Stimulated activated CD8-positive, alpha-beta memory T cell treated with anti-CD3 and anti-CD28 coated beads, Interleukin-12 subunit alpha, Interleukin-12 subunit beta, amount 100 ng/mL, for 24 hours (primary cell): Measurements from ENCODE around the gene ZC3H7B.
"Not testable (repeated sequence)": the region's sequence is repeated elsewhere in the genome, so short reads cannot be mapped to it uniquely, and the experiment has no call there.

ENCODE experiments used
- DNase-seq: peaks from one replicate; pipeline ENCODE4 v3.0.0-alpha.2; 2020; ENCODE audit errors: extremely low read depth

Gene ZC3H7B

DNA sequence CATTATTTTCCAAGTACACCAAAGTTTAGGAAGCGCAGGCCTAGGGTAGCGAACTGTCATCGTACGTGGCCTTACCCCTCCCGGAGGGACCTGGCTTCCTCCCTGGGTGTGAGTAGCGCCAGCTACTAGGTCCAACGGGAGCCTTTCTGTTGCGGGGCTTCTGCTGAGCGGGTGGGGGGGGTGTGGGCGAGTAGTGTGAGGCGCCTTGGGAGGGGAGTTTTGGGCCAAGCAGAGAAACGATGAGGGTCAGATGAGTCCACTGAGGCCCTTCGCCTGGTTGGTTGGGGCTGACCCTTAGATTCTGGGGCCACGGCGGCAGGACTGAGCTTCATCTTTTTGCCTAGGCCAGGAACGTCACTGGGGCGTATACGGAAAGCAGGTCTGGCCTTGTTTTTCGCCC is 81.3 kb downstream of the ZC3H7B start:
- no peak for DNase-seq

DNA sequence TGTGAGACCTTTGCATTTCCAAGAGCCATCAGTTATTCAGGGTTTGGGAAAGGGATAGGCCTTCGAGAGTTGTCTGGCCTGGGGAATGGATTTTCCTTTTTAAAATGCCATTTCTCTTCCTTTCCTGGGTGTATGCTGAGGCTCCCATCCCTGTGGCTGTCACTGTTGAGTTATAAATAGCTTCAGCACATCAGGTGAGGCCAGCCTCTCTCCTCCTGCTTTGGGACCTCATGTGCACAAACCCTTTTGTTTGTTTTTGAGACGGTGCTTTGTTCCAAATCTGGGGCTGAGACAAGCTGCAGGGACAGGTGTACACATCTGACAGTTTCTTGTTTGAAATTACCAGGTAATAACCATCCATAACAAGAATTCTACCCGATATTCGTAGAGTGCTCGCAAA is 81.8 kb downstream of the ZC3H7B start:
- DNase-seq, result no peak

DNA sequence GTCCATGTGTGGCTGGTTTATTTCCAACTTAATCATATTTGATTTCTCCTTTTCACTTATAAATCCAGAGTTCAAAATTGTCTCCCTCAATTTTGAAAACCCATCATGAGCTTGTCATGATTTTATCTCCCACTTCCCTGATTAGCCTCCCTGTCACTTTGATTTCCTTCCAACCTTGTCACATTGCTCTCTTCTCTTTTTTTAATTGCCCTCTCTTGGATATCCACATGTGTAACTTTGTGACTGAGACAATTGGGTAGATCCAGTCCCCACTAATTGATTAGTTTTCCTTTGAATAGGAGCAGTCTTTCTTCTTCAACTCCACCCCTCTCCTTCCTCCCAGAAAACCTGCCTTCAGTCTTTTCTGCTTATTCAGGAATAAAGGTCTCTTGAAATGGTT is 82.8 kb downstream of the ZC3H7B start:
- no peak for DNase-seq

DNA sequence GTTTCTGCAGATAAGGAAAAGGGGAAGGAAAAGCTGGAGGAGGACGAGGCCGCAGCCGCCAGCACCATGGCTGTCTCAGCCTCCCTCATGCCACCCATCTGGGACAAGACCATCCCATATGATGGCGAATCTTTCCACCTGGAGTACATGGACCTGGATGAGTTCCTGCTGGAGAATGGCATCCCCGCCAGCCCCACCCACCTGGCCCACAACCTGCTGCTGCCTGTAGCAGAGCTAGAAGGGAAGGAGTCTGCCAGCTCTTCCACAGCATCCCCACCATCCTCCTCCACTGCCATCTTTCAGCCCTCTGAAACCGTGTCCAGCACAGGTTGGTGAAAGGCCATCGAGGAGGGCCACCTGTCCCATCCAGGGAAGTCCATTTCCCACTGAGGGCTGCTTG is 86.0 kb downstream of the ZC3H7B start:
- no peak for DNase-seq

DNA sequence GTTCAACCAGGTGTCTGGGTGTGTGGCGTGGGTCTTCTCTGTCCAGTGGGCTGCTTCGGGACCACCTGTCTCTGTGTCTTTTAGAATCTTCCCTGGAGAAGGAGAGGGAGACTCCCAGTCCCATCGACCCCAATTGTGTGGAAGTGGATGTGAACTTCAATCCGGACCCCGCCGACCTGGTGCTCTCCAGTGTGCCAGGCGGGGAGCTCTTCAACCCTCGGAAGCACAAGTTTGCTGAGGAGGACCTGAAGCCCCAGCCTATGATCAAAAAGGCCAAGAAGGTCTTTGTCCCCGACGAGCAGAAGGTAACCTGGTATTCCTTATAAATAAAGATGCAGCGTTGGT is 92.7 kb downstream of the ZC3H7B start:
- no peak for DNase-seq

DNA sequence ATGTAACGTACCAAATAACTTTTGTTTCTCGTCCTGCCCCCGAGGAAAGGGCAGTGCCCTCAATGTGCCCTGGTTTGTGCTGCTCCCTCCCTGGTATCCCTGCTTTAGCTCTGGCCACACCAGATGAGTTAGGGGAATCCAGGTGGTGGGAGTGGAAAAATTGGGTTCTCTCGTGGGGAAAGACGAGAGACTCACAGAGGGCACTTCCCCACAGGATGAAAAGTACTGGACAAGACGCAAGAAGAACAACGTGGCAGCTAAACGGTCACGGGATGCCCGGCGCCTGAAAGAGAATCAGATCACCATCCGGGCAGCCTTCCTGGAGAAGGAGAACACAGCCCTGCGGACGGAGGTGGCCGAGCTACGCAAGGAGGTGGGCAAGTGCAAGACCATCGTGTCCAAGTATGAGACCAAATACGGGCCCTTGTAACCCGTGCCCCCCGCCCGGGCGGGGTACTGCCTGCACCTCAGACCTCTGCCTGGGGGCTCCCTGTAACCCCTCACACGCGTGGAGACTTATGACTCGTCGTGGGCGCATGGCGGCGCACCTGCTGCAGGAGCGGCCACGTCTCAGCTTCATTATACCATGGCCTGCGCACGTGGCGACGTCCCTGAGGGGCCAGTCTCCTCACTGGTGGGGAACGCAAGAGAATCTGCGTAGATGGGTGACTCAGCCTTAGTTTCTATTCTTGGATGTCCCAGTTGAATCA is 94.4 kb downstream of the ZC3H7B start:
- DNase-seq, result no peak

DNA sequence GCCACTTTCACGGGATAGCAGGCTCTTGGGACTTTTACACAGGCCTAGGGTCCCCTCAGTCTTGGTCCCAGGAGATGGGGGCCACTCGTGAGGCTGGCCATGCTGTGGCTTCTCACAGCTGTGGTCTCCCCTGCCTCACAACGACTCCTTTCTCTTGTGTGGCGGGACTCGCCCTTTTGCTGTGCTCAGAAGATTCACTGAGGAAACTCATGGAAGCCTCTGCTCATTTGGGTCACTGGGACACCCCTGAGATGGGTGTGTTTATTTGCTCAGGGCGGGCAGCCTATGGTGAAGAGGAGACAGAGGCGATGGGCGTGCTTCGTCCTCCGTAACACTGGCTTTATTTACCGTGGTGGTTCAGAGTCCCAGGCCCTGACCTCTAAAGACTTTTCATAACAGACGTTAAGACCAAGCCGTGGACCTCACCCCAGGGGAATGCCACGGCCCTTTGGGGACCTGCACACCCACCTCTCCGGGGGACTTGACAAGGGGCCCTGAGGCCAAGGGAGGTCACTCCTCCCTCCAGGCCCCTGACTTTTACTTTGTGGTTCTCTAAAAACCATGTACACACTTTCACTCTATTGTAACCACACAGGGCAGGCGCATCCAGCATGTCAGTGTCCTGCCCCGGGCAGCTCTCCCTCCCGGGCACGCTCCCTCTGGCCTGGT is 96.0 kb downstream of the ZC3H7B start:
- no peak for DNase-seq

DNA sequence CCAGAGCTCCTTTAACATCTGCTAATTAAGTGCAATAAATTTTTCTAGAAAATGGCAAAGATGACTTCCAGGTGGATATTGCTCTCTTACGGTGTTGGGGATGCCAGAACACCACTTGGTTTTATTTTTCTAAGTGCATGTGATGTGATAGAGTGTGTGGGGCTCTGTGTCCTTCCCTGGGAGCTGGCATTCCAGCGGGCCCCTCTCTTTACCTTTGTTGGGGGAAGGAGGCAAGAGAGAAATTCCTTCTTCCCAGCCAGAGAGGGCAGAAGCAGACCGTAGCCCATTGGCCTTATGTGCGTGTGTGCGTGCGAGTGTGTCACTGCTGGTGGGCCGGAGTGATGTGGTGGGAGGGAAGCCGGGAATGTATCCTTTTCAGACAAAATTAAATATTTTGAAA is 97.6 kb downstream of the ZC3H7B start:
- no peak for DNase-seq

DNA sequence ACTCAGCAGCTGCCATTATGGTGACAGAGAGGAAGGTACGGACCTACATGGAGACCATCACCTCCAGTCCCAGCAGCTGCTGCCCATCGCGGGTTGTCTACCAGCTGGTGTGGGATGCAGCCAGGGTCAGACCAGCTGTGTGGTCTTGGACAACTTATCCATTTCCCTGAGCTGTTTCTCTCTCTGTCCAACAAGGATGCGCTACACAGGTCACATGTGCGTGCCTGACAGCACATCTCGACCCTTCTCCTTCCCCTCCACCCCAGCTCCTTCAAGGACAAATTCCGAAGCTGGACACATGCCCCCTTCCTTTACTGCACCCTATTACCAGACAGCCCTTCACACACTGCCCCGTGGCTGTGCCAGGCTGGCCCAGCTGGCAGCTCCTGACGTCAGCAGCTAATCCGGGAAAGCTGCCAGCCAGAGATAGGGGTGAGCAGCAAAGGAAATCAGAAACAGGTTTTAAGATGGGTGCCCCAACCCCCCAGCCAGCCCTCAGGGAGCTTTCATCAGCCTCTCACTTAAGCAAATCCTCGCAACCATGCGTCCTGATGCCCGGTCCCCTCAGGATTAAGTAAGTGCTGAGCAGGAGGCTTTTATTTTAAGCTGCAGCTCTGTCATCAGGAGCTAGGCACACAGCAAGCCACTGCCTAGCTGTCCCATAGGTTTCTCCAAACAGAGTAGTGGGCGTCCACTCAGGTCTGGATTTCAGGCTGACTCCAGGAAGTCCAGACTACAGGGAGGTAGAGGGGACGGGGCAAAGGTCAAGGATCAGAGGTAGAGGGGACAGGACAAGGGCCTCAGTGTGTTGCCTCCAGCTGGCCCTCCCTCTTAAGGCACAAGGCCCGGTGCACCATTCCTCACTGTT is 100.7 kb downstream of the ZC3H7B start:
- DNase-seq, result no peak

DNA sequence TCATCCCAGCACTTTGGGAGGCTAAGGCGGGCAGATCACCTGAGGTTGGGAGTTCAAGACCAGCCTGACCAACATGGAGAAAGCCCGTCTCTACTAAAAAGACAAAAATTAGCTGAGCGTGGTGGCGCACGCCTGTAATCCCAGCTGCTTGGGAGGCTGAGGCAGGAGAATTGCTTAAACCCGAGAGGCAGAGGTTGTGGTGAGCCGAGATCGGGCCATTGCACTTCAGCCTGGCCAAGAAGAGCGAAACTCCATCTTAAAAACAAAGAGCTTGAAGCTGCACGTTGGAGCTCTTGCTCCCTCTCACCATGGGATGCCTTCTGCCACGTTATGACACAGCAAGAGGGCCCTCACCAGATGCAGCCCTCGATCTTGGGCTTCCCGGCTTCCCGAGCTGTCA is 101.5 kb downstream of the ZC3H7B start:
- DNase-seq, result not testable (repeated sequence)

DNA sequence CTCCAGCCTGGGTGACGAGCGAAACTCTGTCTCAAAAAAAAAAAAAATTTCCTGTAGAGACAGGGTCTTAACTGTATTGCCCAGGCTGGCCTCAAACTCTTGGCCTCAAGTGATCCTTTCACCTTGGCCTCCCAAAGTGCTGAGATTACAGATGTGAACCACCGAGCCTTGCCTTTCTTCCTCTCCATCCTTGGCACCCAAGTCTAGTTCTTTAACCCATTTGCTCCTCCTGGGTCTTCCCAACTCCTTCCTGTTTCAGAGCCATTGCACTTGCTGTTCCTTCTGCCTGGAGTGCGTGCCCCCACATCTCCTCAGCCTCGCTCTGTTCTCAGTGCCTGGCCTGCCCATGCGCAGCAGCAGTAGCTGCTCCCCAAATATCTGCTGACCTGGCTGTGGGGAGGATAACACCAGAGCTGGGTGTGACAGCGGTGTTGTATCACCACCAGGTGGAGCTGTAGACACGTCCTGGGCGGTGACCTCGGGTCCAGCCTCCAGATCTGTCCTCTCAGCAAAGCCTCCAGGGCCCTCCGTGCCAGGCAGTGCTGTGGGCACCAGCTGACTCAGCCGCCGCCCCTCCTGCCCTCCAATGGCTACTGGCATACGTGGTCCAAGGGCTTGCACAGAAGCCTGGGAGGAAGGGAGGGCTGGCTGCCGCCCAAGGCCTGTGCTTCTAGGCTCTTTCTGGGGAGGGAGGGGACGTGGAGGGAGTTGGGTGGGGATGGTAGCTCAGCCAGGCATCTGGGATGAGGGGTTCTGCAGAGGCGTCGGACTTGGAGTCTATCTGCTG is 102.4 kb downstream of the ZC3H7B start:
- peak; percentile 54 for DNase-seq

DNA sequence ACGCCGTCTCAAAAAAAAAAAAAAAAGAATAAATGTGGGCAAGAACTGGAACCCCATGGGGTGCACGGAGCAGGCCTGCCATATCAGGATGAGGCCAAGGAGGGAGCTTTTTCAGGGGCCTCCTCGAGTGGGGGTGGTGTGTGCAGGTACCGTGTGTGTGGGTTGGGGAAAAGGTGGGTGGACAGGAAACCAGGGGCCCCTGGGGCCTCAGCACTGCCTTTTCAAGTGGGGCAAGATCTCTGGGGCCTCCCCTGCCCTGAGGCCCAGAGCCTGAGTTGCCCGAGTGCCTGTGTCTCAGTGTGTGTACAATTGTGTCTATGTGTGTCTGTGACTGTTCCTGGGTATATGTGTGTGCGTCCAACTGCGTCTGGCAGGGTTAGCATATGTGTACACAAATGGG is 104.3 kb downstream of the ZC3H7B start:
- DNase-seq, result no peak

DNA sequence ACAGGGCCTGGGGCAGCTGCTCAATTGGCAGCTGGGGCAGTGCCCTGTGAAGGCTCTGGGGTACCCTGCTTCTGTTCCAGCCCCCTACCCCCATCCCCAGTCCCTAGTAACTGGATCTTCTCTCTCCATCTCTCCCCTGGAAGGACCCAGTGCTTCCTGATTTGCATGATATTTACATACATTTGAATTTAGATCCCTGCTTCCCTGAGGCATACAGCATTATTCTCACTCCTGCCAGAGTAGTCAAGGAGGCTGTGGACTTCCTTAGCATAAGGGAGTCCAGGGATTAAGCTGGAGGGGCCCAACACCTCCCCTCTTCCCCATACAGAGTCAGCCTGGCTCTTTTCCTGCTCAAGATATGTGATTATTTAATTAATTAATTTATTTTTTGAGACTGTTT is 105.1 kb downstream of the ZC3H7B start:
- no peak for DNase-seq

DNA sequence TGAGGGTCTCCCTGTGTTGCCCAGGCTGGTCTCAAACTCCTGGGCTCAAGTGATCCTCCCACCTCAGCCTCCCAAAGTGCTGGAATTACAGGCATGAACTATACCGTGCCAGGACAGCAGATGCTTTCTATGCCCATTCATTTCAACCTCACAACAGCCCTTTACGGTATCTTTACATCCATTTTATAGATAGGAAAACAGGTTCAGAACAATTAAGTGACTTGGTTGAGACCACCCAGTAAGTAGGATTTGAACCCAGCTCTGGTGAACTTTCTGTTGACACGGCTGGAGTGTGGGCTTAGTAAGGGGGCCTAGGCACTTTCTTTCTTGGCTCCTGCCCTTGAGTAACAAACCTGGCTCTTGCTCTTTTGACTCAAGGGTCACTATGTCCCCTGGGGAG is 106.1 kb downstream of the ZC3H7B start:
- no peak for DNase-seq

DNA sequence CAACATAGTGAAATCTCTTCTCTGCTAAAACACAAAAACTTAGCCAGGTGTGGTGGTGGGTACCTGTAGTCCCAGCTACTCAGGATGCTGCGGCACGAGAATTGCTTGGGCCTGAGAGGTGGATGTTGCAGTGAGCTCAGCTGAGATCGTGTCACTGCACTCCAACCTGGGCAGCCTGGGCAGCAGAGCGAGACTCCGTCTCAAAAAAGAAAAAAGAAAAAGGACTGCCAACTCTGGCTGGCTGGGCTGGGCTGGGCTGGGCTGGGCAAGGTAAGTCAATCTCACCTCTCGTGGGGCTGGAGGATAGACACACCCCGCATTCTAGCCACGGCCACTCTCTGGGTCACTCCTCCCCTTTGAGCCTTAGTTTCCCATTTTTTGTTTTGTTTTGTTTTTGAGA is 107.3 kb downstream of the ZC3H7B start:
- no peak for DNase-seq
